ENCODE results near the gene ERC2.

Gene ERC2

GRCh38 chr3:55765906-55766701, 702.2 kb downstream of the ERC2 start:
- DNase-seq (ENCODE audit: low read depth) = no peak
- no peak for TF ChIP-seq CTCF (conservative IDR thresholded peaks at IDR 0.05; ENCODE audit: low read length)
- H3K4me3 ChIP-seq (ENCODE audit: low read length) = no peak overlapping the region

GRCh38 chr3:55765398-55765797, 702.9 kb downstream of the ERC2 start:
- no peak for DNase-seq (ENCODE audit: low read depth)
- no peak overlapping the region for H3K4me3 ChIP-seq (ENCODE audit: low read length)
- no peak for TF ChIP-seq CTCF (conservative IDR thresholded peaks at IDR 0.05; ENCODE audit: low read length)

- TF ChIP-seq CTCF (conservative IDR thresholded peaks at IDR 0.05; ENCODE audit: low read length) = no peak
- no peak for DNase-seq (ENCODE audit: low read depth)
- no peak overlapping the region for H3K4me3 ChIP-seq (ENCODE audit: low read length)
These were observed 711.3 kb downstream of the ERC2 start for GRCh38 chr3:55756976-55757375.

DNA sequence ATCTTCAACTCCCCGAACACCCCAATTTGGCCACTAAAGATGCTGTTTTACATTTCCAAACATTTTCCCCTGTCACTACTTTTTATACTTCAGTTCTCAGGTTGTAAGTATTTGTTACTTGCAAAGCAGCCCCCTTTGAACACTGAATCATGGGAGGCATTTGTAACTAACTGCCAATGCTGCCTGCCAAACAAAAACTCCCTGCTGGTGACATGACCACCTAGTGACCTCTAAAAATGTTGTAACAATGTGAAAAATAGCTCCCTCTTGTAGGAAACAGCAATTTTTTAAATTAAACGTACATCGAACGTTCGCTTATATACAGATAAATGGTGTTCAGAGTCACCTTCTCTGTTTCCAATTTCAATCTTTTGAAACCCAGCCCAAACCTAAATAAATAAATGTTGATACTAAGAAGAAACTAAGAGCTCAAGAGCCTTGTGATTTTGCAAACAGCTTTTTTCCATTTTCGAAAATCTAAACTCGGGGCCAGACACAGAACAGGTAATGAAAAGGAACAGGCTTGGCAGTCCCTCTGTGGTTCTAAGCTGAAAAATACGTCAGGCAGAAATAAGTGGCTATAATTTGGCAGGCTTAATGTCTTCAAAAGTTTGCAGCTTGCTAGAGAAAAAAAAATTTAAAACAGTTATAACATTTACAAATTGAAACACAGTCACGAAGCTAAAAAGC, 712.6 kb downstream of the ERC2 start:
- H3K4me3 ChIP-seq (ENCODE audit: low read length) = no peak overlapping the region
- no peak for TF ChIP-seq CTCF (conservative IDR thresholded peaks at IDR 0.05; ENCODE audit: low read length)
- no peak for DNase-seq (ENCODE audit: low read depth)

DNA sequence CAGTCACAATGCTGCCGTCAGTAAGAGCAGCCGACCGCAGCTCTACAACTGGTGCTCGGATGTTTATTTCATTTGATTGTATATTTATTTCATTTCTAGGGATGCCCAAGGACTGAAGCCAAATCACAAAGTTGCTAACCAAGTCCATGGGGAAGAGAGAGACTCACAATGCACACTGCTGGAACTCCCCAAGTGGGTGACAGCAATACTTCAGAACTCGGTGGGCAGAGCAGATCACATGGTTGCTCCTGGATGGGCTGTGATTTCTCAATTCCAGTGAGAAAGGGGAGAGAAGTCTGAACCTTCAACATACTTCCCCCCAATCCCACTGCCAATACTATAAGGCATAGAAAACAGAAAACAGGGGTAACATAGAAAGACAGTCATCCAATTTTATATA, 715.4 kb downstream of the ERC2 start:
- TF ChIP-seq CTCF (conservative IDR thresholded peaks at IDR 0.05; ENCODE audit: low read length) = no peak
- H3K4me3 ChIP-seq (ENCODE audit: low read length) = no peak overlapping the region
- DNase-seq (ENCODE audit: low read depth) = no peak

DNA sequence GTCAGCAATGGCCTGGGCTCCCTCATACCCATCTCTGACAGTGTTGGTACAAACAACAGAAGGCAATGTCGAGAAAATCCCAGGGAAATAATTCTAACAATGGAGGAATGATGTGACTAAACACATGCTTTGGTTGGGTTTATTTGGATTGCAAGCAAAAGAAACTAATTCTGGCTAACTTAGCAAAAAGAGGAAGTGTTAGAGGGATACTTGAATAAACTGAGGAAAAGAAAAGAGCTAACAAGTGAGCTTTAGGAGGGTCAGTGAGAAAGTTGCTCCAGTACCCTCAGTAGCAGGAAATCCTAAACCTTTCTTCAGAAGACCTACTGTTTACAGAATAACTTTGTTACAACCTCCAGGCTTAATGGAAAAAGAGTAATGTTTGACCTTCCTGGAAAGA, 716.5 kb downstream of the ERC2 start:
- H3K4me3 ChIP-seq (ENCODE audit: low read length) = no peak overlapping the region
- no peak for DNase-seq (ENCODE audit: low read depth)
- TF ChIP-seq CTCF (conservative IDR thresholded peaks at IDR 0.05; ENCODE audit: low read length) = no peak

- H3K4me3 ChIP-seq (ENCODE audit: low read length) = no peak overlapping the region
- peak; percentile 98 for DNase-seq (ENCODE audit: low read depth)
- no peak for TF ChIP-seq CTCF (conservative IDR thresholded peaks at IDR 0.05; ENCODE audit: low read length)
These were observed 717.7 kb downstream of the ERC2 start for GRCh38 chr3:55750525-55750924.
